HepG2 (cell line): ENCODE results near the gene CDX2. TPM values are rescaled to one million over a fixed set of nuclear protein-coding genes. Genes with fewer than 3 reads are reported as not detected.
A peak's percentile ranks its signal among the peaks of the same experiment; 100 is the strongest.

Source experiments
- CHD4 ChIP-seq: fragments of 200-600 bp; sonication (generic); IDR thresholded peaks from 2 replicates; pipeline ENCODE4 v1.7.0; 2017; ENCODE audit warnings: mild to moderate bottlenecking, low read length, borderline replicate concordance
- HDAC1 ChIP-seq: sonication (generic); formaldehyde crosslinking; IDR thresholded peaks from 2 replicates; pipeline ENCODE4 v1.5.1; 2020; ENCODE audit warnings: mild to moderate bottlenecking, missing genetic modification reagents
- HNF4G ChIP-seq, 2 experiments: sonication (generic) in 1 of 2; formaldehyde crosslinking in 1 of 2; IDR thresholded peaks; 2 replicates each; pipeline versions ENCODE4 v1.4.0 to v1.6.1; 2011 to 2020; ENCODE audit warnings: borderline replicate concordance in 2 of 2, low read depth in 2 of 2, mild to moderate bottlenecking in 2 of 2, low read length in 1 of 2, missing genetic modification reagents in 1 of 2, moderate library complexity in 1 of 2
- HNRNPL ChIP-seq: fragments of 200-400 bp; formaldehyde crosslinking; IDR thresholded peaks from 2 replicates; pipeline ENCODE4 v1.6.1; 2017; ENCODE audit warnings: mild to moderate bottlenecking, low read depth, low read length
- KDM6A ChIP-seq: IDR thresholded peaks from 2 replicates; pipeline ENCODE4 v1.6.1; 2016; ENCODE audit warnings: low read depth
- MLX ChIP-seq: IDR thresholded peaks from 2 replicates; pipeline ENCODE4 v1.6.1; 2016
- MTA1 ChIP-seq: sonication (generic); formaldehyde crosslinking; IDR thresholded peaks from 2 replicates; pipeline ENCODE4 v1.4.0; 2020; ENCODE audit warnings: missing genetic modification reagents, mild to moderate bottlenecking, borderline replicate concordance
- NR2C2 ChIP-seq: sonication (generic); formaldehyde crosslinking; IDR thresholded peaks from 2 replicates; pipeline ENCODE4 v1.4.0; 2020; ENCODE audit warnings: missing genetic modification reagents, mild to moderate bottlenecking, moderate library complexity, borderline replicate concordance
- ONECUT2 ChIP-seq: sonication (generic); formaldehyde crosslinking; IDR thresholded peaks from 2 replicates; pipeline ENCODE4 v1.4.0; 2020; ENCODE audit warnings: missing genetic modification reagents
- PITX1 ChIP-seq: sonication (generic); formaldehyde crosslinking; IDR thresholded peaks from 2 replicates; pipeline ENCODE4 v1.5.1; 2020; ENCODE audit warnings: mild to moderate bottlenecking, missing genetic modification reagents
- POGK ChIP-seq: sonication (generic); formaldehyde crosslinking; conservative IDR thresholded peaks from 2 replicates; pipeline ENCODE4 v1.8.0; 2022; ENCODE audit warnings: mild to moderate bottlenecking, moderate library complexity, missing genetic modification reagents
- SALL1 ChIP-seq: sonication (generic); formaldehyde crosslinking; IDR thresholded peaks from 2 replicates; pipeline ENCODE4 v1.8.0; 2022; ENCODE audit warnings: mild to moderate bottlenecking, missing genetic modification reagents
- SOX6 ChIP-seq, 2 experiments: fragments of 450-650 bp in 1 of 2; sonication (generic) in 1 of 2; formaldehyde crosslinking in 1 of 2; IDR thresholded peaks; 2 replicates each; pipeline versions ENCODE4 v1.4.0 to v1.6.1; 2017 to 2020; ENCODE audit warnings: antibody characterized with exemption in 1 of 2, mild to moderate bottlenecking in 1 of 2, missing genetic modification reagents in 1 of 2
- TBX2 ChIP-seq: sonication (generic); formaldehyde crosslinking; IDR thresholded peaks from 2 replicates; pipeline ENCODE4 v1.5.0; 2020; ENCODE audit warnings: missing genetic modification reagents, mild to moderate bottlenecking, borderline replicate concordance
- UBTF ChIP-seq: sonication (generic); formaldehyde crosslinking; IDR thresholded peaks from 2 replicates; pipeline ENCODE4 v1.4.0; 2020; ENCODE audit warnings: mild to moderate bottlenecking, missing genetic modification reagents
- YEATS2 ChIP-seq: sonication (generic); formaldehyde crosslinking; IDR thresholded peaks from 2 replicates; pipeline ENCODE4 v1.4.0; 2020; ENCODE audit warnings: missing genetic modification reagents, borderline replicate concordance
- ZBTB38 ChIP-seq: sonication (generic); formaldehyde crosslinking; IDR thresholded peaks from 2 replicates; pipeline ENCODE4 v1.5.1; 2020; ENCODE audit warnings: mild to moderate bottlenecking, missing genetic modification reagents
- ZBTB7A ChIP-seq: sonication (generic); formaldehyde crosslinking; IDR thresholded peaks from 2 replicates; pipeline ENCODE4 v1.8.0; 2022; ENCODE audit warnings: mild to moderate bottlenecking, missing genetic modification reagents
- ZBTB7B ChIP-seq: sonication (generic); formaldehyde crosslinking; IDR thresholded peaks from 2 replicates; pipeline ENCODE4 v1.4.0; 2020; ENCODE audit warnings: missing genetic modification reagents
- ZNF274 ChIP-seq: sonication (generic); formaldehyde crosslinking; IDR thresholded peaks from 2 replicates; pipeline ENCODE4 v1.5.1; 2020; ENCODE audit warnings: mild to moderate bottlenecking, missing genetic modification reagents
- ZNF570 ChIP-seq: sonication (generic); formaldehyde crosslinking; IDR thresholded peaks from 2 replicates; pipeline ENCODE4 v1.4.0; 2020; ENCODE audit warnings: mild to moderate bottlenecking, missing genetic modification reagents, borderline replicate concordance
- ZNF746 ChIP-seq: sonication (generic); formaldehyde crosslinking; IDR thresholded peaks from 2 replicates; pipeline ENCODE4 v1.8.0; 2022; ENCODE audit warnings: mild to moderate bottlenecking, missing genetic modification reagents
- ZNF784 ChIP-seq: sonication (generic); formaldehyde crosslinking; IDR thresholded peaks from 2 replicates; pipeline ENCODE4 v1.5.1; 2020; ENCODE audit warnings: missing genetic modification reagents, mild to moderate bottlenecking, borderline replicate concordance
- polyA plus RNA-seq, 8 experiments: library from polyadenylated mRNA; depleted of rRNA in 3 of 8; stranded (reverse) in 7 of 8; unstranded in 1 of 8; fragments of >200 nt; fragmentation: Illumina TruSeq in 4 of 8; extraction: Trizol in 4 of 8; gene quantifications; 2 replicates each; pipeline versions ENCODE4 v1.2.1 to v1.2.3, GENCODE V29; 2011 to 2016; ENCODE audit warnings: low read depth in 4 of 8, missing spikeins in 1 of 8, mixed read lengths in 1 of 8; ENCODE audit not compliant: insufficient read depth in 1 of 8
- total RNA-seq, 5 experiments: library from RNA; depleted of rRNA; stranded (reverse); fragments of >200 nt; fragmentation: Illumina TruSeq; extraction: Trizol; gene quantifications; 2 replicates each; pipeline ENCODE4 v1.2.3, GENCODE V29; 2016; ENCODE audit warnings: low read depth in 1 of 5

CDX2 gene
- total and polyA plus RNA-seq, 2 of the 13 experiments (the other 11 are each of a cell fraction or from before 2014, with no cell fraction given), result 0.04 TPM; not detected in 1

- TF ChIP-seq PITX1 (CRISPR knock-in tag), result 0 out of 2 replicates have a peak, but pooled peaks have one; percentile 37
- peak; percentile 87 for TF ChIP-seq HNRNPL
- peak; percentile 41; the same call in 1 of the 2 replicates for TF ChIP-seq ZNF784 (CRISPR knock-in tag)
- TF ChIP-seq ZBTB7B, result peak; percentile 42; the same call in 1 of the 2 replicates
- TF ChIP-seq CHD4, result no peak
- peak; percentile 42; the same call in 1 of the 2 replicates for TF ChIP-seq NR2C2 (CRISPR knock-in tag)
- TF ChIP-seq ZNF274 (CRISPR knock-in tag), result peak; percentile 57; the same call in 1 of the 2 replicates
- peak; percentile 73; the same call in 1 of the 2 replicates for TF ChIP-seq ZNF746 (CRISPR knock-in tag)
- TF ChIP-seq YEATS2 (CRISPR knock-in tag), result no peak
- TF ChIP-seq POGK, result no peak
- TF ChIP-seq SALL1 (CRISPR knock-in tag), result peak; percentile 82
- TF ChIP-seq HNF4G (IDR thresholded peaks at IDR 0.05; ENCODE audit: borderline replicate concordance, low read depth, low read length), result peak; percentile 34; the same call in 1 of the 2 replicates
- TF ChIP-seq HNF4G (CRISPR knock-in tag; IDR thresholded peaks at IDR 0.05; ENCODE audit: borderline replicate concordance, low read depth), result no peak
- TF ChIP-seq ONECUT2, result peak; percentile 84
- no peak for TF ChIP-seq ZNF570
- TF ChIP-seq UBTF (CRISPR knock-in tag), result no peak; the same call in 1 of the 2 replicates
- peak; percentile 85 for TF ChIP-seq HDAC1 (CRISPR knock-in tag)
- TF ChIP-seq MLX (CRISPR knock-in tag), result peak; percentile 86
- TF ChIP-seq ZBTB7A (CRISPR knock-in tag), result 0 out of 2 replicates have a peak, but pooled peaks have one; percentile 56
- TF ChIP-seq MTA1, result peak; percentile 92; the same call in 1 of the 2 replicates
- TF ChIP-seq ZBTB38 (CRISPR knock-in tag), result no peak
- 0 out of 2 replicates have a peak, but pooled peaks have one; percentile 28 for TF ChIP-seq TBX2 (CRISPR knock-in tag)
- peak; percentile 65; the same call in 1 of the 2 replicates for TF ChIP-seq KDM6A (CRISPR knock-in tag)
- TF ChIP-seq SOX6 (IDR thresholded peaks at IDR 0.05), result no peak
- peak; percentile 82 for TF ChIP-seq SOX6 (CRISPR knock-in tag; IDR thresholded peaks at IDR 0.05)
Observed at GRCh38 chr13:27918041-27918917, 50.8 kb downstream of the CDX2 start (continued).
